ENCODE results near the gene FAM13A. TPM values are rescaled to one million over a fixed set of nuclear protein-coding genes. Genes with fewer than 3 reads are reported as not detected.

FAM13A gene
- total RNA-seq (10 to 100 TPM in 1 of 2 experiments, 1 to 10 TPM in 1; 9.6 to 10.2 TPM), total RNA-seq (0.59 to 242 (median 12.1) reads per million in 172 experiments)
- 14.3 TPM for polyA plus RNA-seq (2013, experiment 1 of 2)
- 26.8 TPM for polyA plus RNA-seq (2013, experiment 2 of 2)

GRCh38 chr4:89056953-89057398, at the start of gene FAM13A:
TSS of gene FAM13A (minus strand) at chr4:89057185. CDS start at chr4:89056964, 221 bp downstream.
- H3K36me3 Mint-ChIP-seq (ENCODE audit: low read depth) = no peaks in the 10 kb centered on the region
- H3K27ac Mint-ChIP-seq = no peak within 1 kb of the TSS
- H3K36me3 ChIP-seq (ENCODE audit: insufficient read depth, low read length) = no peaks in the 10 kb centered on the region
- no peaks in the 10 kb centered on the region for H3K4me1 ChIP-seq (ENCODE audit: insufficient read depth, low read length)
- no peaks in the 10 kb centered on the region for H3K27me3 Mint-ChIP-seq
- H3K4me3 ChIP-seq (ENCODE audit: low read length) = no peak within 1 kb of the TSS
- no peaks in the 10 kb centered on the region for H3K27me3 ChIP-seq (ENCODE audit: control insufficient read depth in 1 of 2, insufficient read depth in 2 of 2, low read length in 2 of 2)
- H3K27ac ChIP-seq (ENCODE audit: low read depth in 1 of 2, low read length in 2 of 2) = no peak within 1 kb of the TSS
- no peaks in the 10 kb centered on the region for H3K9me3 ChIP-seq (ENCODE audit: control insufficient read depth in 1 of 2, insufficient read depth in 1 of 2, low read length in 2 of 2)
- POLR2A ChIA-PET = no interaction called here
- intact Hi-C loops (cut with DNase I, micrococcal nuclease) = no loop called here
- DNase-seq (peak in 4 of 14 experiments; percentile 4 to 51 (median 24)), ATAC-seq (ENCODE audit: poor library complexity) (no peak)
- no peak within 1 kb of the TSS for H3K4me3 Mint-ChIP-seq
- H3K9me3 Mint-ChIP-seq = no peaks in the 10 kb centered on the region
- H3K4me1 Mint-ChIP-seq (ENCODE audit: low read depth) = peaks cover 25% of the 10 kb centered on the region
- no peak for TF ChIP-seq CTCF (IDR thresholded peaks at IDR 0.05)
- CTCF ChIA-PET = no interaction called here

- H3K4me1 ChIP-seq (ENCODE audit: insufficient read depth, low read length) = peaks cover 9% of the 10 kb centered on the region
- no peak overlapping the region for H3K4me3 ChIP-seq (ENCODE audit: low read length)
- H3K27ac Mint-ChIP-seq = no peak overlapping the region
- POLR2A ChIA-PET = no interaction called here
- H3K4me3 Mint-ChIP-seq = no peak overlapping the region
- DNase-seq = no peak
- peaks cover 0 to 5% of the 10 kb centered on the region in 2 experiments for H3K9me3 ChIP-seq (ENCODE audit: control insufficient read depth in 1 of 2, insufficient read depth in 1 of 2, low read length in 2 of 2)
- TF ChIP-seq CTCF (IDR thresholded peaks at IDR 0.05) = no peak
- CTCF ChIA-PET = no interaction called here
- no peak overlapping the region for H3K27ac ChIP-seq (ENCODE audit: low read depth in 1 of 2, low read length in 2 of 2)
- H3K36me3 ChIP-seq (ENCODE audit: insufficient read depth, low read length) = no peaks in the 10 kb centered on the region
- no peaks in the 10 kb centered on the region for H3K9me3 Mint-ChIP-seq
- ATAC-seq (ENCODE audit: poor library complexity) = no peak
- H3K36me3 Mint-ChIP-seq (ENCODE audit: low read depth) = peaks cover 3% of the 10 kb centered on the region
- H3K27me3 ChIP-seq (ENCODE audit: control insufficient read depth in 1 of 2, insufficient read depth in 2 of 2, low read length in 2 of 2) = no peaks in the 10 kb centered on the region
- peaks cover 10% of the 10 kb centered on the region for H3K27me3 Mint-ChIP-seq
- intact Hi-C loops (cut with DNase I, micrococcal nuclease) = no loop called here
- peaks cover 13% of the 10 kb centered on the region for H3K4me1 Mint-ChIP-seq (ENCODE audit: low read depth)
Observed at GRCh38 chr4:89105726-89106125, 48.7 kb upstream of the FAM13A start.

- Mint-ChIP-seq H3K36me3 (ENCODE audit: low read depth) (no peaks in the 10 kb centered on the region), H3K4me1 (ENCODE audit: low read depth) (no peaks in the 10 kb centered on the region), H3K27me3 (peaks cover 10% of the 10 kb centered on the region), H3K27ac (no peak overlapping the region), H3K4me3 (no peak overlapping the region), H3K9me3 (no peaks in the 10 kb centered on the region)
- H3K4me1 ChIP-seq (ENCODE audit: insufficient read depth, low read length) = no peaks in the 10 kb centered on the region
- POLR2A ChIA-PET = no interaction called here
- intact Hi-C loops (cut with DNase I, micrococcal nuclease) = loop anchor here in 1 of 2 experiments (5.0 kb wide), 1 partner anchor 284 kb away; no protein-coding TSS in a partner anchor
- DNase-seq = peak in 2 of 14 experiments; percentile 24 to 46
- no peak overlapping the region for H3K27ac ChIP-seq (ENCODE audit: low read depth in 1 of 2, low read length in 2 of 2)
- H3K36me3 ChIP-seq (ENCODE audit: insufficient read depth, low read length) = no peaks in the 10 kb centered on the region
- H3K4me3 ChIP-seq (ENCODE audit: low read length) = no peak overlapping the region
- CTCF ChIA-PET = interaction anchor here (1.6 kb wide), 1 partner anchor 34 kb away, joined by 3 read pairs; no protein-coding TSS in a partner anchor
- peaks cover 0 to 2% of the 10 kb centered on the region in 2 experiments for H3K27me3 ChIP-seq (ENCODE audit: control insufficient read depth in 1 of 2, insufficient read depth in 2 of 2, low read length in 2 of 2)
- no peaks in the 10 kb centered on the region for H3K9me3 ChIP-seq (ENCODE audit: control insufficient read depth in 1 of 2, insufficient read depth in 1 of 2, low read length in 2 of 2)
- no peak for ATAC-seq (ENCODE audit: poor library complexity)
- no peak for TF ChIP-seq CTCF (IDR thresholded peaks at IDR 0.05)
Observed at GRCh38 chr4:89101256-89102161, 44.5 kb upstream of the FAM13A start.
